Placental epithelial cell (primary cell): ENCODE results near the gene CHURC1. TPM values are rescaled to one million over a fixed set of nuclear protein-coding genes. Genes with fewer than 3 reads are reported as not detected.

ENCODE experiments used
- small RNA-seq: library from RNA; depleted of rRNA; stranded (forward); fragments of <200 nt; gene quantifications from one replicate; pipeline ENCODE3, GENCODE V24; 2012
- total RNA-seq: library from RNA; depleted of rRNA; stranded (reverse); fragments of >200 nt; gene quantifications from 2 replicates; pipeline ENCODE4 v1.2.3, GENCODE V29; 2012

Gene CHURC1
- 36.3 and 46.7 TPM in 2 replicates for total RNA-seq

DNA sequence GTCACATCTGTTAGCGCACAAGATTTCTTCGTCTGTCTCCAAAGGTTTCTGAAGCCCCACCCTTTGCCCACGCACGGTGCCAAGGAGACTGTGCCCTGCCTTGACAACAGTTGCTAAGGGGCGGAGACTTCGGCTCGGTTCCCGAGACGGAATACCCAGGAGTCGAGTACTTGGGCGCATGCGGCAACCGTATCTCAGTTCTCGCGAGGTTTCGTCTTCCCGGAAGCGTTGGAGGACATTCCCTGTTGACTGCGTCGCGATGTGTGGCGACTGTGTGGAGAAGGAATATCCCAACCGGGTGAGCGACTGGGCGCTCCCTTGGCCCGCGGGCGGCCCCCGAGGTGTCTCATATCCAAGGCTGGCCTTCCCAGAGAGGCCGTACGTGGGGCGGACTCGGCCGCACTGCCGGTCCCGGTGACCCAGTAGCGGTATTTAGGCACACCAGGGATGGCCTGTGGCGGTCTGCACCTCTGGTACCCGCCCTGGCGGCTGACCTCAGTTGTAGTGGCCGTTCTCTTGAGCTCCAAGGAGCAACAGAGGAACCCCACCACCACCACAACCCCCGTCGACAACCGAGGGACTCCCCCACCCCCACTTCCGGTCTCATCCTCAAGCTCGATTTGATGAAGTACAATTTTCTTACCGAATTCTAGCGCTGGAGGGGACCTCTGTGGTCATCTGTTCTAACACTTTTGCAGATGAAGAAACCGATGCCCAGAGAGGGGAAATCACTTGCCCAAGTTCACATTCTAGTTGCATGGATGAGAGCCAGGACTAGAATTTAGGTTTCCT, at the start of gene CHURC1:
CHURC1 (plus strand) TSS at position 219 of the 792 bp plus-strand sequence; CDS start at position 260, 41 bp downstream.

DNA sequence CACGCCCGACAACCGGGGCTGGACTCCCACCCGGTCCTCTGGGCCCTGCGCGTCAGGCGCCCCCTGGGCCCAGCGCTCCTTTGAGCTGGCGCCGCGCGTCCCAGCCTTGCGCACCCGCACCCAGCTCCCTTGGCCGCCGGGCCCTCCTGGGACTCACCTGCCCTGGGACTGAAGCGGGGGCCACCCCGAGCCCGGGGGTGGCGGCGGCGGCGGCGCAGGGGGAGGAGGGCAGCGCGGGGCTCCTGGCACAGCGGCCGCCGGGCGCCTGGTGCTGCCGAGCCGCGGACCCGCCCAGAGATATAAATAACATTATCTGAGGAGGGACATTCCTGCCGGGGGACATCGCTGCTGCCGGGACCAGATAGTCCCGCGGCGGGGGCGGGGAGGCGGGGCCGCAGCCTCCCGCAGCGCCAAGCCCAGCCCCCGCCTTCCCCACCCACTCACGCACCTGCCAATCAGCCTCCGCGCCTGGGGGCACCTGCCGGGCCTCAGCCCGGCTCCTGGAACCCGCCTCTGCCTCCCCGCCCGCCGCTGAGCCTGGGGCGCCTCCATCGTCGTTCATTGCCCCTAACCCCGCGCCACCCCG, 34.5 kb upstream of the CHURC1 start, which contains the start of gene SPTB:
SPTB (minus strand) TSS at position 273 of the 586 bp plus-strand sequence. CDS start 56,813 bp downstream, outside the sequence.

DNA sequence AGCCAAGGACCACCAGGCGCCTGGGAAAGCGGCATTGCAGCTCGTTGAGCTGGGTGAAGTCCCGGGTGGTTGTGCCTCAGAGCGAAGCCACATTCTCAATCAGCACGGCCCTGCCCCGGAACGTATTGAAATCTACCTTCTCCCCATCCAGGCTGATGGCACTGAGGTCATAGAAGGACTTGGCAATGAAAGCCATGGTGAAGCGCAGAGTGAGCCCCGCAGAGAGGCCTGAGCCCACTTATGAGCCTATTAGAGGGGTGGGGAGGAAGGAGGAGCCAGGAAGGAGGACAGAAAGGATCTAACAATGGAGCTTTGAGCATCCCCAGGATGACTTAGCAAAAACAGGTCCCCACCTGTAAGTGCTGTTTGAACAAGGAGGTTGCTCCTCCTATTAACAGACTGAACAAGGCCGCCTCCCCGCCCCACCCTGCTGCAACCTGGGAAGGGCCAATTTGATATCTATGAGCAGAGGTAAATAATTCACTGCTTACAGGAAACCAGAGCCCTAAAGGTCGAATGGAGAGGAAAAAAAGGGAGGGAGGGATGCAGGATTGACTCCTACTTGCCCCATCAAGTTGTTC, 28.4 kb downstream of the CHURC1 start, which contains the start of gene GPX2:
GPX2 (minus strand) TSS at position 215 of the 581 bp plus-strand sequence; CDS start at position 196, 19 bp downstream.

DNA sequence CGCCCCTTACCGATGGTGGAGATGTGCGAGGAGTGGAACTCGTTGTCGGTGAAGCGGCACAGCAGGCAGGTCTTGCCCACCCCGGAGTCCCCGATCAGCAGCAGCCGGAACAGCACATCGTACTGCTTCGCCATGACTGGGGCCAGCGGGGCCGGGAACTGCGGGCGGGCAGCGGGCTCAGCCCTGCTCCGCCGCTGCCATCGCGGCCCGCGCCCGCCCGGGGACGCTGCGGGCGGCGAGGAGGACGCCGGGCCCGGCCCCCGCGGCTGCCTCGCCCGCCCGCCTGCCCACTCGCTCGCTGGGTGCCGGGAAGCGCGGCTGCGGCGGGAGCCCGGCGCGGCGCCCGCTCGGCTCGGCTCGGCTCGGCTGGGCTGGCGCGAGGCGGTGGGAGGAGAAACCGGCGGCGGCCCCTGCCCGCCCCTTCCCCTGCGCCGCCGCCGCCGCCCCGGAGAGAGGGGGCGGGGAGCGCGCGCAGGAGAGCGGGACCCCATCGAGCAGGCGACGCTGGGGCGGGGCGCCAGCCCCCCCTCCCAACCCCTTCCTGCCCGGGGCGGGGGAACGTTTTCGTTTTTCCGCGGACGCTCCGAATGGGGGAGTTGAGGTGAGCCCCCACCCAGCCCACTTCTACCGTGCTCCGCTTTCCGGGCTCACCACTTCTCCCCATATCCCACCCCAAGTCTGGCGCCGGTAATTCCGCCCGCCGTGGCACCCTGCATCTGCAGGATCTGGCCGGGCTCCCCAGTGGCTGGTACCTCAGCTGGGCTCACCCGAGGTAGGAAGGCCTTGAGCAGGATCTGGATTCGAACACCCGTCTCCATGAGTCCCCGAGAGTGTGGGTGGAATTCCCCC, 57.9 kb downstream of the CHURC1 start, which contains the start of gene RAB15:
RAB15 (minus strand) TSS at position 394 of the 849 bp plus-strand sequence; CDS start at position 134, 260 bp downstream.

Small RNA genes within 50 kb of the gene (small RNA-seq; reads per million reads assigned to genes)
- not detected for gene RPPH1-2P

Other genes starting within 250 kb of the CHURC1 start
- gene PLEKHG3, start 210.0 kb upstream of the CHURC1 start, total RNA-seq = 33.4 and 92.0 TPM in 2 replicates
- gene SPTB, start 34.5 kb upstream of the CHURC1 start, total RNA-seq = 0.39 and 0.98 TPM in 2 replicates
- gene GPX2, start 28.3 kb downstream of the CHURC1 start, total RNA-seq = not detected in 2 replicates
- gene RAB15, start 57.9 kb downstream of the CHURC1 start, total RNA-seq = 4.9 and 14.1 TPM in 2 replicates
- 15.3 and 19.3 TPM in 2 replicates for gene FNTB, start 72.4 kb downstream of the CHURC1 start, total RNA-seq
- gene MAX, start 188.1 kb downstream of the CHURC1 start, total RNA-seq = 74.2 and 87.1 TPM in 2 replicates